Central memory CD8-positive, alpha-beta T cell (primary cell): ENCODE data around the gene PLEKHH2.
A peak's percentile ranks its signal among the peaks of the same experiment; 100 is the strongest.

Experiments
- ATAC-seq: fragments of 150-1000 bp; cut with Tn5 transposase; replicated peaks from 2 replicates; pipeline ENCODE4 v1.10.0; 2022; ENCODE audit warnings: mild to moderate bottlenecking, moderate FRiP score, moderate number of reproducible peaks; ENCODE audit not compliant: poor library complexity, severe bottlenecking; ENCODE audit errors: extremely low read depth
- DNase-seq, 2 donors: peaks; one replicate each; pipeline ENCODE4 v3.0.0; 2021; ENCODE audit warnings: low spot score in 2 of 2
- H3K27ac Mint-ChIP-seq: one replicate; pipeline ENCODE4 v1.8.0; 2022; ENCODE audit warnings: low read depth, mild to moderate bottlenecking, moderate library complexity, mixed read lengths
- H3K27me3 Mint-ChIP-seq: one replicate; pipeline ENCODE4 v1.8.0; 2022; ENCODE audit warnings: mixed read lengths
- H3K36me3 Mint-ChIP-seq: one replicate; pipeline ENCODE4 v1.8.0; 2022; ENCODE audit warnings: mild to moderate bottlenecking, moderate library complexity, mixed read lengths; ENCODE audit not compliant: insufficient read depth
- H3K4me1 Mint-ChIP-seq: one replicate; pipeline ENCODE4 v1.8.0; 2022; ENCODE audit warnings: mixed read lengths
- H3K4me3 Mint-ChIP-seq: one replicate; pipeline ENCODE4 v1.8.0; 2022; ENCODE audit warnings: mild to moderate bottlenecking, moderate library complexity, mixed read lengths
- H3K9me3 Mint-ChIP-seq: one replicate; pipeline ENCODE4 v1.8.0; 2022; ENCODE audit warnings: mixed read lengths

Gene PLEKHH2

DNA sequence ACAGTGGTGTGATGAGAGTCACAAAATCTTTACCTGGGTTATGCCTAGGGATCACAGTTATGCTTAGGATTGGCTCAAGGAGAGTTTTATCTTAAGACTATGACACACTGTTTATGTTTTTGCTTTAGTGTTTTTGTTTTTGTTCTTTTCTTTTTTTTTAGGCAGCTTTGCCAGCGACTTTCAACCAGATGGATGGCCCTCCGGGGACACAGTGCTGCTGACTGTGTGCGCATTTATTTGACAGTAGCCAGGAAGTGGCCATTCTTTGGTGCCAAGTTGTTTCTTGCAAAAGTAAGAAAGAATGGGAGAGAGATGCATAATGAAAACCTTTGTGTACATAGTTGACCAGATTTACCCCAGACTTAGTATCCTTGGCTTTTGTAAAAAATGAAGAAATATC lies 121.7 kb downstream of the PLEKHH2 start:
- Mint-ChIP-seq H3K4me1 (no peaks in the 10 kb centered on the region), H3K9me3 (no peaks in the 10 kb centered on the region), H3K27ac (no peak overlapping the region), H3K4me3 (no peak overlapping the region), H3K27me3 (no peaks in the 10 kb centered on the region), H3K36me3 (no peaks in the 10 kb centered on the region)
- ATAC-seq (no peak), DNase-seq (no peak)

GRCh38 chr2:43759195-43759594 lies 122.1 kb downstream of the PLEKHH2 start:
- H3K27me3 Mint-ChIP-seq: no peaks in the 10 kb centered on the region
- H3K27ac Mint-ChIP-seq: no peak overlapping the region
- no peaks in the 10 kb centered on the region for H3K4me1 Mint-ChIP-seq
- H3K9me3 Mint-ChIP-seq: no peaks in the 10 kb centered on the region
- no peak overlapping the region for H3K4me3 Mint-ChIP-seq
- H3K36me3 Mint-ChIP-seq: no peaks in the 10 kb centered on the region
- DNase-seq: no peak
- no peak for ATAC-seq

DNA sequence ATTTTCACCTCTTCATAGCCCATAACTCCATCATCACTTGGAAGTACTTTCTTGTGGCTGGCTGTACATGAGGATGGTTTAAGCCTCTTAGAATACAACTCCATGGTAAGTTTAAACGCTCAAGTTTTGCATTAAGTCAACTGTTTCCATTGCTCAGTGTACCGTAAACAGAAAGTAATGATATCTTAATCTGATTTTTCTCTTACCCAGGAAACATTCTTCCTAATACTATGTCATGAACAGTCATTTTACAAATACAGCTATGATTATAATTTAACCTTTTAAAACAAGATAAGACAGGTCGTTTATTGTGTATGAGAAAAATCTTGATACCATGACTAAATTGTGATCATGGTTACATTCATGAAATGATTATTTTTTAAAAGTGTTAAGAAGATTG lies 125.2 kb downstream of the PLEKHH2 start:
- H3K27me3 Mint-ChIP-seq: no peaks in the 10 kb centered on the region
- DNase-seq (no peak), ATAC-seq (no peak)

GRCh38 chr2:43763091-43763490 lies 126.0 kb downstream of the PLEKHH2 start:
- DNase-seq: no peak
- no peaks in the 10 kb centered on the region for H3K36me3 Mint-ChIP-seq
- no peaks in the 10 kb centered on the region for H3K9me3 Mint-ChIP-seq
- H3K4me1 Mint-ChIP-seq: no peaks in the 10 kb centered on the region
- H3K4me3 Mint-ChIP-seq: no peak overlapping the region
- ATAC-seq: no peak
- H3K27ac Mint-ChIP-seq: no peak overlapping the region
- H3K27me3 Mint-ChIP-seq: no peaks in the 10 kb centered on the region

More for the DNA sequence above, 125.2 kb downstream of the PLEKHH2 start:
- no peak overlapping the region for H3K4me3 Mint-ChIP-seq
- H3K9me3 Mint-ChIP-seq: no peaks in the 10 kb centered on the region
- no peaks in the 10 kb centered on the region for H3K36me3 Mint-ChIP-seq
- no peak overlapping the region for H3K27ac Mint-ChIP-seq
- H3K4me1 Mint-ChIP-seq: no peaks in the 10 kb centered on the region

DNA sequence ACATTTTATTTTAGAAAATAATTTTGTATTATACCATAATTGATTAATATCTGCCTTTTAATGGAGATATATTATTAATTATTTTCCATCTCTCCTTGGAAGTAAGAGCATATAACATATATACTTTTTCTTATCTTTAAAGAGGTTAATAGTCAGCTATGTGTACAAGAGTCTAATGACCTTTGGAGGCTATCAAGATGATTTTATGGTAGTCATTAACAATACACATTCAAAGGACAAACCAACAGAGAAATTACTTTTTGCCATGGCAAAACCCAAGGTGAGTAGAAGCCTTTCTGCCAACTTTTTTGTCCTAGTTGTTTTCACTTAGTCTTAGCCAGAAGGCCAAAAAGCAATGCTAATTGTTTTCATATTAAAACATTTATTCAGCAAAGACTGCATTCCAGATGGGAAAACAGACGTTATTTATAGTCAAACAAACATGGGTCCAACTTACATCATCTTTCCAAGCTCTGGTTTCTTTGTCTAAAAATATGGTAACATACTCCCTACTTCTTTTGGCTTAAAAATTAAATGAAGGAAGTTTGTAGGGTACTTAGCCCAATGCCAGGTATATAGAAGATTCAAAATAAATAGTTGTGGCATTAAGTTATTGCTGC lies 127.1 kb downstream of the PLEKHH2 start:
- no peak overlapping the region for H3K27ac Mint-ChIP-seq
- no peak for ATAC-seq
- H3K36me3 Mint-ChIP-seq: no peaks in the 10 kb centered on the region
- no peak for DNase-seq
- H3K4me3 Mint-ChIP-seq: no peak overlapping the region
- H3K4me1 Mint-ChIP-seq: no peaks in the 10 kb centered on the region
- no peaks in the 10 kb centered on the region for H3K27me3 Mint-ChIP-seq
- H3K9me3 Mint-ChIP-seq: no peaks in the 10 kb centered on the region

- Mint-ChIP-seq H3K9me3 (no peaks in the 10 kb centered on the region), H3K27me3 (no peaks in the 10 kb centered on the region), H3K36me3 (no peaks in the 10 kb centered on the region), H3K27ac (no peak overlapping the region), H3K4me1 (no peaks in the 10 kb centered on the region), H3K4me3 (no peak overlapping the region)
- DNase-seq (no peak), ATAC-seq (no peak)
Observed at GRCh38 chr2:43766006-43766405, 128.9 kb downstream of the PLEKHH2 start.

GRCh38 chr2:43773876-43774613 lies 137.0 kb downstream of the PLEKHH2 start, which contains the start of gene DYNC2LI1:
Gene DYNC2LI1 (plus strand): TSS chr2:43774039. CDS start chr2:43774139, 100 bp downstream.
- Mint-ChIP-seq H3K36me3 (peaks cover 2% of the 10 kb centered on the region), H3K4me3 (peak within 1 kb of the TSS; percentile 98), H3K9me3 (no peaks in the 10 kb centered on the region), H3K4me1 (peaks cover 18% of the 10 kb centered on the region), H3K27me3 (no peaks in the 10 kb centered on the region), H3K27ac (peak within 1 kb of the TSS; percentile 94)
- ATAC-seq (peak; percentile 92), DNase-seq (peak; percentile 39 to 53)

GRCh38 chr2:43774617-43775016 lies 137.6 kb downstream of the PLEKHH2 start:
- no peak for ATAC-seq
- H3K27ac Mint-ChIP-seq: peak overlapping the region; percentile 94

DNA sequence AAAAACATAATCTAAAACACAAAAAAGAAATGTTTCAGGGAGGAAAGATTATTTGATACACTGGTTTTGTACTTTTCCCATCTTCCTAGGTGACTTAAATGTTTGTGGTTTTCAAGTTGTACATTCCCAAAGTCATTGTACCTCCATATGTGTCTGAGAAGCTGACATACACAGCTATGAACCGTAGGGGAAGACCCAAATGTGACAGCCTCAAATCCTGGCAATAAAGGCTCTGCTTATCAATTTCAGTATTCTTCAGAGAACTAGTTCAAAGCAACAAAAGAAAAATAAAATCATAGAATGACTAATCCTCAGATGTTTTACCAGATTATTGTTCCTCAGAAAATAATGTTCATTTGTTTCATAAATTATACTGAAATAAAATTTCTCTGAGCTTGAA lies 139.3 kb downstream of the PLEKHH2 start:
- H3K9me3 Mint-ChIP-seq: no peaks in the 10 kb centered on the region
- H3K27ac Mint-ChIP-seq: no peak overlapping the region
- no peaks in the 10 kb centered on the region for H3K27me3 Mint-ChIP-seq
- peaks cover 18% of the 10 kb centered on the region for H3K4me1 Mint-ChIP-seq
- no peak for ATAC-seq
- H3K4me3 Mint-ChIP-seq: no peak overlapping the region
- H3K36me3 Mint-ChIP-seq: peaks cover 2% of the 10 kb centered on the region
- DNase-seq: no peak

More at GRCh38 chr2:43774617-43775016, 137.6 kb downstream of the PLEKHH2 start:
- no peaks in the 10 kb centered on the region for H3K27me3 Mint-ChIP-seq
- H3K36me3 Mint-ChIP-seq: peaks cover 2% of the 10 kb centered on the region
- H3K4me3 Mint-ChIP-seq: peak overlapping the region; percentile 98
- H3K9me3 Mint-ChIP-seq: no peaks in the 10 kb centered on the region
- DNase-seq: no peak
- peaks cover 18% of the 10 kb centered on the region for H3K4me1 Mint-ChIP-seq

- DNase-seq: no peak
- H3K27ac Mint-ChIP-seq: no peak overlapping the region
- H3K9me3 Mint-ChIP-seq: no peaks in the 10 kb centered on the region
- H3K4me3 Mint-ChIP-seq: no peak overlapping the region
- H3K27me3 Mint-ChIP-seq: no peaks in the 10 kb centered on the region
- ATAC-seq: no peak
- H3K4me1 Mint-ChIP-seq: peaks cover 18% of the 10 kb centered on the region
- peaks cover 2% of the 10 kb centered on the region for H3K36me3 Mint-ChIP-seq
Observed at GRCh38 chr2:43777306-43777926, 140.4 kb downstream of the PLEKHH2 start.

GRCh38 chr2:43778233-43778632 lies 141.2 kb downstream of the PLEKHH2 start:
- Mint-ChIP-seq H3K9me3 (no peaks in the 10 kb centered on the region), H3K27ac (no peak overlapping the region), H3K4me3 (no peak overlapping the region), H3K4me1 (peaks cover 17% of the 10 kb centered on the region), H3K36me3 (peaks cover 2% of the 10 kb centered on the region), H3K27me3 (no peaks in the 10 kb centered on the region)
- DNase-seq (no peak), ATAC-seq (no peak)

- H3K27ac Mint-ChIP-seq: no peak overlapping the region
- no peaks in the 10 kb centered on the region for H3K27me3 Mint-ChIP-seq
- H3K4me3 Mint-ChIP-seq: no peak overlapping the region
- H3K36me3 Mint-ChIP-seq: peaks cover 5% of the 10 kb centered on the region
- ATAC-seq (no peak), DNase-seq (no peak)
- H3K9me3 Mint-ChIP-seq: no peaks in the 10 kb centered on the region
- H3K4me1 Mint-ChIP-seq: no peaks in the 10 kb centered on the region
Observed at GRCh38 chr2:43787895-43788294, 150.8 kb downstream of the PLEKHH2 start.

GRCh38 chr2:43788646-43789045 lies 151.6 kb downstream of the PLEKHH2 start:
- no peaks in the 10 kb centered on the region for H3K4me1 Mint-ChIP-seq
- H3K9me3 Mint-ChIP-seq: no peaks in the 10 kb centered on the region
- no peak overlapping the region for H3K27ac Mint-ChIP-seq
- H3K27me3 Mint-ChIP-seq: no peaks in the 10 kb centered on the region
- H3K36me3 Mint-ChIP-seq: peaks cover 5% of the 10 kb centered on the region
- H3K4me3 Mint-ChIP-seq: no peak overlapping the region
- no peak for ATAC-seq
- DNase-seq: no peak
